GM19351 (cell line): Measurements from ENCODE around the gene FALEC.

Source experiments
- ATAC-seq: cut with Tn5 transposase; IDR thresholded peaks from one replicate; pipeline ENCODE4 v1.9.1; 2021; ENCODE audit warnings: mild to moderate bottlenecking, moderate library complexity; ENCODE audit not compliant: unreplicated experiment

Gene FALEC

DNA sequence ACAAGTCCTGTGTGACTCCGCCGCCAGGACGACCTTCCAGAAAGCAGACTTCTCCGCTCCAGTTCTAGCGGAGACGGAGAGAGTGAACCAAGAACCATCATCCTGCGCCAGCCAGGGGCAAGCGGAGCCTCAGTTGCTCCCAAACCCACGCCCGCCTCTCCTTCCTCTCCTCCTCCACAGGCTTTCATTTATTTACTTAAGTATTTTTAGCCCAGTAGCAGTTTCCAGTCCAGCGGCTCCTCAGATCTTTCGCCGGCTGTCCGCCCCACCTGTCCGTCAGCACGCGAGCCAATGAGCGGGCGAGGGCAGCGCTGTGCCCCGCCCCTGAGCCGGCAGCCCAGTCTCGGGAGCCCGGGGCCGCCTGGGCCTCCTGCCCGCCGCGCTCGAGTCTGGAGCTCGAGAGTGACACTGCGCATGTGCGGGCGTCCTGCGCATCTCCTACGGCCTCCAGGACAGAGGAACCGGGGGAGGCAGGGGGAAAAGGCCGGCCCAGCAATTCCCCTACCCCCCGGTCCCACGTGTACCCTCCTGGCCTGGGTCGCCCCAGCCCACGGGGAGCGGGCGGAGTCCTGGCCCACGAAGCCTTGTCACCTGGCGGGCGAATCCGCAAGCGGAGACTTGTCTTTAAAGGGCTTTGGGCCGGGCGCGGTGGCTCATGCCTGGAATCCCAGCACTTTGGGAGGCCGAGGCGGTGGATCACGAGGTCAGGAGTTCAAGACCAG is at the start of gene FALEC:
FALEC (plus strand) TSS at position 425 of the 722 bp plus-strand sequence.
- peak; percentile 97 for ATAC-seq

DNA sequence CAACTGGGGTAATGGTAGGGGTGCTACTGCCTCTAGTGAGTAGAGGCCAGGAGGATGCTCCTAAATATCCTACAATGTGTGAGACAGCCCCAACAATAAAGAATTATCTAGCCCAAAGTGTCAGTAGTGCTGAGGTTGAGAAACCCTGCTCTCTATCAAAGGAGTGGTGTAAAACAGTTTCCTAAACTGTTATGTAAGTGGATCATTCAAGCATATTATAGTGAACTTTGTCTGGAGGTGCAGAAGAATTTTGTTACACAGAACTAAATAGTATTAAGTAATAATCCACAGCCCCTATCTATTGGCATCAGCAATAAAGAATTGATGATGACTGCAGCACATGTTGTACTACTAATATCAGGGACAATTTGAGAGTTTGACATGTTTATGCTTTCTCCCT is 48.6 kb upstream of the FALEC start:
- no peak for ATAC-seq

DNA sequence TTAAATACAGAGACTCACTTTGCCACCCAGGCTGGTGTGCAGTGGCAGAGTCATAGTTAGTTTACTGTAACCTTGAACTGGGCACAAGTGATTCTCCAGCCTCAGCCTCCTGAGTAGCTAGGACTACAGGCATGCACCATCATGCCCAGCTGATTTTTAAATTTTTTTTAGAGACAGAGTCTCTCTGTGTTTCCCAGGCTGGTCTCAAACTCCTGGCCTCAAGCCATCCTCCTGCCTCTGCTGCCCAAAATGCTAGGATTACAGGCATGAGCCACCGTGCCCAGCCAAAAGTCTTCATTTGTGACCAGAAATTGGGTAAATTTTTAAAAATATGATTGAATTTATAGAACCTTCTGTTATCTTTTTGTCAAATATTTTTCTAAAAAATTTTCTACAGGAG is 46.3 kb upstream of the FALEC start:
- ATAC-seq, result no peak

- no peak for ATAC-seq
Observed at GRCh38 chr1:150472601-150473200, 42.9 kb upstream of the FALEC start.

- ATAC-seq, result no peak
Observed at GRCh38 chr1:150473659-150474058, 41.9 kb upstream of the FALEC start.

DNA sequence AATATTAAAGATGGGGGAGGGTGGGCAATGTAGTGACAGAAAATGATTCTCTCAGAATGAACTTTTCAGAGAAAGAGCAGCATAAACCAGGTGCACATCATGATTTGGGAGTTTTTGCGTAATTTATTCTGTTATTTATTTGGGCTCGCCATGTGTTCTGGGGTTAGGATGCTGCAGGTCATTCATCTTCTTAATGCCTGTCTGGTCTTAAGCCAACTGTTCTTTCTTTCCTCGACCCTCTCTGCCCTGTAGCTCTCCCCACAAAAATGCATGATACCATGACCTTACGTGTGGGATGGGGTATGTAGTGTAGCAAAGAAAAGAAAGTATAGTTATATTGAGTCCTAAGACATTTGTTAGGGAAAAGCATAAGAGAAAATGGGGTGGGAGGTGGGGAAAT is 40.7 kb upstream of the FALEC start:
- no peak for ATAC-seq

GRCh38 chr1:150476754-150477153 is 38.8 kb upstream of the FALEC start:
- ATAC-seq, result no peak

GRCh38 chr1:150477320-150477719 is 38.2 kb upstream of the FALEC start:
- no peak for ATAC-seq

GRCh38 chr1:150477733-150478132 is 37.8 kb upstream of the FALEC start:
- ATAC-seq, result no peak

- no peak for ATAC-seq
Observed at GRCh38 chr1:150479370-150479769, 36.2 kb upstream of the FALEC start.

- no peak for ATAC-seq
Observed at GRCh38 chr1:150479927-150480352, 35.6 kb upstream of the FALEC start.

DNA sequence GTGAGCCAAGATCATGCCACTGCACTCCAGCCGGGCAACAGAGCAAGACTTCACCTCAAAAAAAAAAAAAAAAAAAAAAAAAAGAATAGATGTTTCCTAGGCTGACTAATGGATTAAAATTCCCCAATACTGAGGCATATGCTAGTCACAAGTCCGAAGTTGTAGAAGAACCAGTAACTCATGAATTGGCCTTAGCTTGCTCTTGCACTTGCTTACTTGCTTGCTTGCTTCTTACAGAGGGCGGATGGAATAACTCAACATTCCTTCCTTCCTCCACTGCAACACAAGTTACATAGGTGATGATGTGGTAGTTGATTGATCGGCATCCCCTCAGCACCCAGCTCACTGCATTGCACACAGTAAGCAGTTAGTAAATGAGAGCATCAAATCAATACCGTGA is 31.1 kb upstream of the FALEC start:
- ATAC-seq, result no peak

DNA sequence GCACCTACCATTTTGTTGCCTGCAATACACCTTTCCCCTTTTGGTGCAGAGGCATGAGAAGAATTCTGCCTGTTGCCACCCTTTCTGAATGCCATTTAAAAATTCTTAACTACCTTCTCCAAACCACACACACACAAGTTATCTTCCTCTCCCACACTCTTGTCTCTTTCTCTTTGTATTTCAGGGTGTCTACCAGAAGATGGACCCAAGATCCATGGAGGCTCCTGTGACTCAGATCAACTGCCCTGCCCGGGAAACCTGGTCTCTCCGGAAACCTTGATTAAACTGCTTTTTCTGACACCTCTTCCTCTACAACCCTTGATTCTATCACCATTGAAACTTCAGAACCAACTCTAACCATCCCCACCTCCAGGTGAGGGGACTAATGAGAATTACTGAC is 30.7 kb upstream of the FALEC start:
- ATAC-seq, result no peak

DNA sequence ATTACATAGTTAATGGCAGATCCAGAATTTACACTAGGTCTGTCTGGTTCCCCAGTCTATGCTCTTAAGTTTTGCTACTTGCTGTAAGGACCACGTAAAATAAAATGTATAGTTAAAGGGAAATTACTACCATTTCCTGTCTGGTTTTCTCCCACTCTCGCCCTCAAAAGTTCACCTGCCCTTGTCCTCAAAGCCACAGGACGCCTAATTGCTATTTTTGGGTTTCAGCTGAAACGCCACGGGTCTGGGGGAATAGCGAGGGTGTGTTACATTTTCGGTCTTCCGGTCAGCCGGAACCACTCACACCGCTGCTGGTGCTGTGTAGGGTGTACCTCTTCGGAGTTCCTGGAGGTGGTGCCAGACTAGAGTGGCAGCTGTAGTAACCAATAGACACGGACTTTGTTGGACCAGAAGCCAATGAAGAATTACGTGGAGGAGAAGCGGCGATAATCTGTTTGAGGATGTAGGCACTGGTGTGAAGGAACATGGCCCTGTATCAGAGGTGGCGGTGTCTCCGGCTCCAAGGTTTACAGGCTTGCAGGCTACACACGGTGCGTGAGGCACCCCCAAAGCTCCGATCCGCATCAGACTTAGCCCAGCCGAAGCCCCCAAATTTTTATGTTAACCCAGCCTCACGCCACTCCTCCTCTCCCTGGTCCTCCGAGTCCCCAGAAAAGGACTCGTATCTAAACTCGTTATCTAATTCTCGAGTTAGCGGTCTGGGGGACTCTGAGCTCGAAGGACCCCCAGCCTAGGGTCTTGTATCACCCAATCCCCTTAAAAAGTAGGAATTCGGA is 28.4 kb upstream of the FALEC start, which contains the start of gene TARS2:
TARS2 (plus strand) TSS at position 454 of the 797 bp plus-strand sequence; CDS start at position 486, 32 bp downstream.
- ATAC-seq, result peak; percentile 100

DNA sequence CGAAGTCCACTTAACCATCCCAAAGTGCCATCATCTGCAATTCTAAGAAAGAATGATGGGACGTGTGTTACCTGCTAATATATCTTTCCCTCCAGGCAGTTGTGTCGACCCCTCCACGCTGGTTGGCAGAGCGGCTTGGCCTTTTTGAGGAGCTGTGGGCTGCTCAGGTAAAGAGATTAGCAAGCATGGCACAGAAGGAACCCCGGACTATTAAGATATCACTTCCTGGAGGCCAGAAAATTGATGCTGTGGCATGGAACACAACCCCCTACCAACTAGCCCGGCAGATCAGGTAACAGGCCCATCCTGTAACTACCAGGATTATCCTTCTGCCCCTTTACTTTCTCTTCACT is 27.8 kb upstream of the FALEC start:
- ATAC-seq, result no peak

GRCh38 chr1:150493175-150493574 is 22.4 kb upstream of the FALEC start:
- ATAC-seq, result no peak

- ATAC-seq, result no peak
Observed at GRCh38 chr1:150498342-150498741, 17.2 kb upstream of the FALEC start.

- ATAC-seq, result no peak
Observed at GRCh38 chr1:150505431-150505830, 10.1 kb upstream of the FALEC start.

DNA sequence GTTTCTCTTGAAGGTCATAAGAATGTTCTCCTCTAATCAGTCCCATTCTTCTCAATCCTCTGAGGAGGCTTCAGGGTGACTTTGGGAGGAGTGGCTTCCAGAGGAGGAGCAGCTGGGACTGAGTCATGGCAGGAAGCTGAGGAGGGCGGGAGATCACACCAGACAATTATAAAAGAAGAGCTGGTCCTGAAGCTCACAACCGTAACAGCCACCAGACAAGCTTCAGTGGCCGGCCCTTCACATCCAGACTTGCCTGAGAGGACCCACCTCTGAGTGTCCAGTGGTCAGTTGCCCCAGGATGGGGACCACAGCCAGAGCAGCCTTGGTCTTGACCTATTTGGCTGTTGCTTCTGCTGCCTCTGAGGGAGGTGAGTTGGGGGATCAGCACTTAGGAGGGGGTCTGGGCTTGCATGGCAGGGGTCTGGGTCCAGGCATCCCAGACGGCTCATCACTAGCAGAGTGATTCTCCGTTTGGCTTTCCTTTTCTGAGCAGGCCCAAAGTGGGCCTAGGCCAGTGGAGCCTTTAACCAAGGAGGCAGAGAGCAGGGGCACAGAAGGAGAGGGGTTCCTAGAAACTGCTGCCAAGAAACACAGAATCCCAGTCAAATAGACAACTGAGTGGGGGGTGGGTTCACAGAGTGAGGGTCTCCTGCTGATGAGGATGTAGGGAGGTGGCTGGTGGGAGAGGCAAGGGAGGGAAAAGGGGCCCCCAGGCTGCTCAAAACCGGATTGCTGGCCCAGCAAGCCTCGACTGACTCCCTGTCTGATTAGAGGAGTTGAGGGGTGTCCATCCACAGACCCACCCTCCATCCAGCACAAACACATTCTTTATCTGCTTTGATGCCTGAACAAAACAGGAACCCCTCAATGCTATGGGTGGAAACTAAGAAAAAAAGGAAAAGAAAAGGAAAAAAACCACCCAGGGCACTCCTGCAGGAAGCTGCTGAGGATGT is 7.4 kb upstream of the FALEC start, which contains the start of gene ECM1:
ECM1 (plus strand) TSS at position 198 of the 953 bp plus-strand sequence; CDS start at position 299, 101 bp downstream.
- no peak for ATAC-seq

DNA sequence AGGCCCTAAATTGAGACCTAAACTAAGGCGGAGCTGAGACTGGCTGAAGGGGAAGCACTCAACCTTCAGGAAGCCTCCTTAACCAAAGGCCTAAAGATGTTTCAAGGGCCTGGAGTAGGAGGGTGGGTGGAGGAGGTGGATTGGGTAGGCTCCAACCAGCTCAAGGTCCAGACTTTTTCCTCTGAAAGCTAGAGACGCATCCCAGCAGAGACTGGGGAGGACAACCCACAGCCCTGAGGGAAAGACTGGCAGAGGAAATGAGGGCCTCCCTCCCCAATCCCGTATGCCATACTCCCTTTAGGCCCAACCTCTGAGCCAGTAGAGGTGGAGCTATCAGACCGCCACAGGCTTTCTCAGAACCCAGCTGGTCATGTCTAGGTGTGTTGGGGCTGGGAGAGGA is 6.6 kb upstream of the FALEC start:
- no peak for ATAC-seq

GRCh38 chr1:150511551-150511950 is 4.0 kb upstream of the FALEC start:
- no peak for ATAC-seq
